Measurements from ENCODE around the gene CEP43. TPM values are rescaled to one million over a fixed set of nuclear protein-coding genes. Genes with fewer than 3 reads are reported as not detected.

Gene CEP43
- total RNA-seq, 4 donors from 2014 or later, result 13.0 to 18.6 (median 13.3) TPM

- intact Hi-C loops (cut with DNase I), result no loop called here
- Histone ChIP-seq H3K27me3 (no peaks in the 10 kb centered on the region), H3K9me3 (no peaks in the 10 kb centered on the region), H3K4me1 (no peaks in the 10 kb centered on the region), H3K36me3 (no peaks in the 10 kb centered on the region), H3K27ac (no peak overlapping the region), H3K4me3 (no peak overlapping the region)
- no peak for DNase-seq
- no peak for TF ChIP-seq POLR2A (IDR thresholded peaks at IDR 0.05)
- no peak for TF ChIP-seq CTCF (IDR thresholded peaks at IDR 0.05)
Observed at GRCh38 chr6:166970091-166970490, 29.1 kb upstream of the CEP43 start.

DNA sequence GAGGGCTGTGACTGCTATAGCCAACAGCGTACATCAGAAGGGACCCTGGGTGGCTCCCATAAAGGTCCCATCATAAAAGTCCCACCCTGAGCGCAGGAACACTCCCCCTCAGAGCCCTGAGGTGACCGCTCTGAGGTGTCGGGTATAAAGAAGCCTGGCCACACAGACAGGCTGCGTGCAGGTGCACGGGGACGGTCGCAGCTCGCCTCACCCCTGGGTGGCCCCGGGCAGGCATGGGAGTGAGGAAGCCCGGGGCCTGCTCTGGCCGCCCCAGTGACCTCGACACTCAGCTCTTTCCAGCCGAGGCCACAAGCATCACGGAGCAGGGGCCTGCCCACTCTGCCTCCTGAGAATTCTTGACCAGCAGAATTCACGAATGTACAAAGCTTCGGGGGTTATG, 28.4 kb upstream of the CEP43 start:
- DNase-seq, result no peak
- Histone ChIP-seq H3K4me1 (no peaks in the 10 kb centered on the region), H3K4me3 (no peak overlapping the region), H3K36me3 (no peaks in the 10 kb centered on the region), H3K27ac (no peak overlapping the region), H3K27me3 (no peaks in the 10 kb centered on the region), H3K9me3 (no peaks in the 10 kb centered on the region)
- TF ChIP-seq CTCF (IDR thresholded peaks at IDR 0.05) (no peak), POLR2A (IDR thresholded peaks at IDR 0.05) (no peak)
- intact Hi-C loops (cut with DNase I), result no loop called here
- 96 to 99% methylated on average over 4 to 12 of the region's 17 CpGs for WGBS, 2 donors

DNA sequence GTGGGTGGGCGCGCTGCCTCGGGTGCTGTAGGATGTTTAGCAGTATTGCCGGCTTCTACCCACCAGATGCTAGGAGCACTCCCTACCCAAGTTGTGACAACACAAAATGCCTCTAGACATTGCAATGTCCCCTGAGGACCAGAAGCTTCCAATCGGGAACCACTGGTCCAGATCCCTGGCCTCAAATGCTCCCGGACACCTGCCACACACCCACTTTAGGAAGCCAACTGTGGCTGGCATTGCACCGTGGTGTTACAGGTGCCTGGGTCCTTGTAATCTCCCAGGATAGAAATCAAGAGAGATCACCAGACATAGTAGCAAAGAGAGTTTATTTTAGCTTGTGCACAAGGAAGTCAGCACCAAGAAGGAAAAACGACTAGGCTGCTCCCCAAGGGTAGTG, 27.9 kb upstream of the CEP43 start:
- WGBS, 2 donors, result 71 to 75% methylated on average over 3 to 6 of the region's 8 CpGs
- intact Hi-C loops (cut with DNase I), result no loop called here
- no peaks in the 10 kb centered on the region for H3K36me3 ChIP-seq
- H3K9me3 ChIP-seq, result no peaks in the 10 kb centered on the region
- H3K4me1 ChIP-seq, result no peaks in the 10 kb centered on the region
- no peak for TF ChIP-seq CTCF (IDR thresholded peaks at IDR 0.05)
- no peak for TF ChIP-seq POLR2A (IDR thresholded peaks at IDR 0.05)
- H3K4me3 ChIP-seq, result no peak overlapping the region
- H3K27me3 ChIP-seq, result no peaks in the 10 kb centered on the region
- no peak overlapping the region for H3K27ac ChIP-seq
- DNase-seq, result no peak

DNA sequence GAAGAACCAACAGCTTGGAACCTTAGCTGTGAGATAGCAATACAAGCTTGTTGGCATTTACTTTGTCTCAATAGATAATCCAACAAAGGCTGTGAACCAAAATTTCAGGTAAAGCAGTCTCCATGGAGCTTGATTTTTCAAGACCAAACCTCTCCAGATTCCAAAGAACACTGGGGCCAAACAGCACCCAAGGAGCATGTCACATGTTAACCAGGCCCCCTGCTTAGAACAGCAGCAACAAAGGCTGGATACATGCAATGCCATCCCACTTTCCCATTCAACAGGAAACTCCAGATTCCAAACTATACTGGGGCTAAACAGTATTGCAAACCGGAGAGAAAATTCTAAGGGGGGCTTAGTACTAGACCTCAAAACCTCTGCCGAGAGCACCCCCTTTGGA, 27.1 kb upstream of the CEP43 start:
- Histone ChIP-seq H3K27me3 (no peaks in the 10 kb centered on the region), H3K27ac (no peak overlapping the region), H3K9me3 (no peaks in the 10 kb centered on the region), H3K4me1 (no peaks in the 10 kb centered on the region), H3K4me3 (no peak overlapping the region), H3K36me3 (no peaks in the 10 kb centered on the region)
- DNase-seq, result no peak
- intact Hi-C loops (cut with DNase I), result no loop called here
- WGBS, 2 donors, result 92 to 100% methylated on average over 2 of the region's 2 CpGs
- no peak for TF ChIP-seq POLR2A (IDR thresholded peaks at IDR 0.05)

- no peaks in the 10 kb centered on the region for H3K27me3 ChIP-seq
- no peaks in the 10 kb centered on the region for H3K36me3 ChIP-seq
- H3K9me3 ChIP-seq, result no peaks in the 10 kb centered on the region
- intact Hi-C loops (cut with DNase I), result no loop called here
- DNase-seq, result no peak
- TF ChIP-seq CTCF (IDR thresholded peaks at IDR 0.05), result no peak
- no peak for TF ChIP-seq POLR2A (IDR thresholded peaks at IDR 0.05)
- no CpG with 5 or more reads among the region's 2 CpGs for WGBS, 2 donors
- no peak overlapping the region for H3K4me3 ChIP-seq
- no peaks in the 10 kb centered on the region for H3K4me1 ChIP-seq
- H3K27ac ChIP-seq, result no peak overlapping the region
Observed at GRCh38 chr6:166976636-166977035, 22.6 kb upstream of the CEP43 start.

All from esophagus squamous epithelium (tissue), 5 donors.